ENCODE results near the gene GOLIM4.

The GOLIM4 gene

DNA sequence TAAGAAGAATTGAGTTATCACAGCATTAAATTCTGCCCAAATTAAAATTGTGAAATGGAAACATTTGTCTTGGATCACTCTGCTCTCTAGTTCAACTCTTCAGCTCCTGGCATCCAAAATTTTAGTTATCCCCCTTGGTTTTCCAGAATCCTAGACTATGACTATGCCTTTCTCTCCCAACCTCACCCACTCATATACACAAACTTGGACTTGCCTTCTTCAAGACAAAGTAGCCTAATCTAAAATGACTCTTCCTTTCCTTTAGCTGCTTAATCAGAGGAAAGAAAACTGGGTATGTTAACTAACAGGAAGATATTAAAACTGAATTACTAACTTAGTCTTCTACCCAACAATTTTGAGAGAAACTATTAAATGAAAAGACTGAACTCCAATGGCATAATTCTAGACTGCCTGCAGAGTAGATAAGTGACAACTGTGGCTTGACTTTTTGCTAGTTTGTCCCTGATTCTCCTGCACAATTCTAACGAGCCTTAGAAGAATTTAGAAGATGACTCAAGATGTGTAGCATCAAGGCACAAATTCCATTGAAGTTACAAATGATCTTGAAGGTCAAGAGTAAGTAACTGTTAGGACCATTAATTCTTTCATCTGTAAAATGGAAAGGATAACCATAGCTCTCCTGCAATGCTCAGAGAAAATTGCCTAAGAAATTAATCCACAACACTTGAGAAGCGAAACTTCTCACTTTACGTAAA, 5.2 kb upstream of the GOLIM4 start:
- DNase-seq (ENCODE audit: low read depth in 2 of 2) = no peak

DNA sequence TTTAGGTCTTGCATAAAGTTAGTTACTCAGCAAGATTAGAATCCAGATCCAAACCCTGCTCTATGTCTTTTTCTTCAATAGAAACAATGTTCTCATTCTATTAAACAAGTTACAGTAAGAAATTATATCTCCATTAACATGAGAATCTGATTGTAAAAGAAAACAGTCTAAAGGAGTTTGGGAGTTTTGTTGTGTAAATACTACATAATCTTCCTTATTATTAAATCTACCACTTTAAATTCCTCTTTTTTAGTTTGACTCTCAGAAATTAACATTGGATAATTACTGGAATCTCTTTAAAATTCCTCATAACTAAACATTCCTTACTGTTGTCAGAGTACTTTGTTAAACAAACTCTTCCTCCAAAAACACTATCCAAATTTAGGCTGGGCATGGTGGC, 1.7 kb upstream of the GOLIM4 start:
- DNase-seq (ENCODE audit: low read depth in 2 of 2) = no peak

DNA sequence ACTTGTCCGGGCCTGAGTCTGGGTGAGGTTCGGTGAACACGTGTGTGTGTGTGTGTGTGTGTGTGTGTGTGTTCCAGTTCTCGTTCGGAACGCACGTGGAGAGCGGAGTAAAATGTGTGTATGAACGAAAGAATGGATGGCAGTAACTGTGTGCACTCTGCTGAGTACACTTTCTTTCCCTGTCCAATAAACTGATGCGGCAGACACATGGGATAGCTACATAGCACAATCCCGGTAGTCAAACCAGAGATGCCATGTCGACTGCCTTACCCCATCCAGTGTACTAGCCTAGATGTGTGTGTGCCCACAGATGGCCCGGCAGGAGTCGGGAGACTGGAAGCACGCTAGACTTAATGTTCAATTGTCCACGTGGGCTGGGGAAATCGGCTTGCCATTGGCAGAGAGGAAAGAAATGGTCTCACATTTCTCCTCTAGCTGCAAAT, 507 bp upstream of the GOLIM4 start:
- peak; percentile 75 to 77 for DNase-seq (ENCODE audit: low read depth in 2 of 2)

DNA sequence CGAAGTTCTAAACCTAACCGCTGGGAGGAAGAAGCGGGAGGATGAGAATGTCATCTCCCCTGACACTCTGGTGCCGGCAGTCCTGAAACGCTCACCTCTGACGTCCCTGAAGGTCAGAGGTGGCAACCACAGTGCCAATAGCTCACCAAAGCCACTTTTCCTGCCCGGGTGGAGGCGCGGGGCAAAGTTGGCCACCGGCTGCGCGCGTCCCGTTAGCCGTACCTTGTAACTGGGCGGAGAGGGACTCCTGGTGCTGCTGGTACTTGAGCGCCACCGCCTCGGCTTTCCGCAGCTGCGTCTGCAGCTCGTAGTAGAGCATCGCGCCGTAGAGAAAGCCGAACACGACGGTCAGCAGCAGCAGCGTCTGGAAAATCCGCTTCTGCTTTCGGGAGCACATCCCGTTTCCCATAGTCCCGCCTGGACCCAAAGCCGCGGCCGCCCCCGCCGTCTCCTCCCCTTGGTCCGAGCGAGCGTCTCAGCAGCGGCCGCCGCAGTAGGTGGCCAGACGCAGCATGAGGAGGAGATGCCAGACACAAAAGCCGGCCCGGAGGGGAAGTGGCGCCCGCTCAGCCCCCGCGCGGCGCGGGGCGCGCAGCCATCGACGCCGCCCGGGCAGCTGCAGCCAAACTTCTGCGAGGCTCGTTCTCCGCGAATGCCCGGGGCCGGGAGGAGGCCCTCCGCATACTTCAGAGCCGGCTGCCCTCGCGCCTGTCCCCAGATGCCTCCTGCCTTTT, 680 bp downstream of the GOLIM4 start:
- peak; percentile 15 to 28 for DNase-seq (ENCODE audit: low read depth in 2 of 2)

DNA sequence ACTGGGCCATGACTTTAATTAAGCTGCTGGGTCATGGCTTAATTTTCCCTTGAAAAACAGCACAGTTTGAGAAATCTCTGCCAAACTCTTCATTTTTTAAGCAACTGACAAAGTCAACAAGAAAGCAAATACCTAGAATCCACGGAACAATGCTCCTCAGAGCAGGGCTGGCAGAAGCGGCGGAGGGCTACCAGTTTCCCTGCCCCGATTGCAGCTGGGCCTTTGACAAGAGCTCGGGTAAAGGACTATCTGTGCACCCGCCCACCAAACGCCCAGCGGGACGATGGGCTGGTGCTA, 1.2 kb downstream of the GOLIM4 start:
- DNase-seq (ENCODE audit: low read depth in 2 of 2) = no peak

DNA sequence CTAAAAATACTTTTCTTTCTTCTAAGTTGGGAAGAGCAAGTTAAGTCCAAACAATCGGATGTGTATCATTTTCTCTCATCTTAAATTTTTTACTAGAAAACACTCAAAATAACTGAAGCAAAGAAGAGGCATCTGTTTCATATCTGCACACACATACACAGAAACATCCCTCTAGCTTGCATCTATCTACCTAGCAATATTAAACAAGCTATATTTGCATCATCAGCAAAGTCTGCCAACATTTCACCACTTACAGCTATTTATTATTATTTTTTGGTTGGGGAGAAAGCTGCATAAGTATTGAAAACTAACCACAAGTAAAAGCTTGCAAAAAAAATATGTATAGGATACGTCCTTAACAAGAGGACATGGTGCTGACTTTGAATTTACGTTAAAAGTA, 1.9 kb downstream of the GOLIM4 start:
- no peak for DNase-seq (ENCODE audit: low read depth in 2 of 2)

DNA sequence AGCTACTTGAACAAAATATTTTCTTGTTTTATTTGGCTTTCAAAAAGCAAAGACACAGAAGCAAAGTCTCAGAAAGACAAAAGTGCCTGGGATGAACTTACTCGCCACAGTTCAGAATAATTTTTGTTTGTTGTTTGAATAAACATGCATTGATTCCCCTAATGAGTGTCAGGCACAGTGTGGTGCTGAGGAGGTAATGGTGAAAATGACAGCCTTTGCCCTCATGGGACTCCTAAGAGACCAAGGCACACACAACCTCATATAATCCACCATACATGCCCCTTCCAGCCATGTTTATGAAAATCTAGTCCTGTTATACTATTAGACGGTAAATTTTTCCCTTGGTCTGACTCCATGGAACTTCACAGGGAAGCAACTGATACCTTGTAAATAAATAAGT, 2.5 kb downstream of the GOLIM4 start:
- DNase-seq (ENCODE audit: low read depth in 2 of 2) = no peak

DNA sequence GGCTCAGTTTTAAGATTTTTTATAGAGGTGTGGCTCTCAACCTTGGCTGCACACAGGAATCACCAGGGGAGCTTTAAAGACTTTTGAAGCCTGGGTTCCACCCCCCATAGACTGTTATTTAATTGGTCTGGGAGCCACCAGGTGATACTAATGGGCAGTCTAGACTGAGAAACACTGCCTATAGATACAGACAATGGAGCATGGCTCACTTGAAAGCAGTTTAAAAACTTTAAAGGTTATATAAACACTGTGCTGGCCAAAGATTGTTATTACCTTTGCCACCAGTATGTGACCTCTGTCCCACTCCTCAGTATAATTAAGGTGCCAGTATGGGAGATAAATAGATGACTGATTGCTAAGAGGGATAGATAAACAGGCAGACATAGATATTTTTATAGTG, 3.8 kb downstream of the GOLIM4 start:
- DNase-seq (ENCODE audit: low read depth in 2 of 2) = no peak

DNA sequence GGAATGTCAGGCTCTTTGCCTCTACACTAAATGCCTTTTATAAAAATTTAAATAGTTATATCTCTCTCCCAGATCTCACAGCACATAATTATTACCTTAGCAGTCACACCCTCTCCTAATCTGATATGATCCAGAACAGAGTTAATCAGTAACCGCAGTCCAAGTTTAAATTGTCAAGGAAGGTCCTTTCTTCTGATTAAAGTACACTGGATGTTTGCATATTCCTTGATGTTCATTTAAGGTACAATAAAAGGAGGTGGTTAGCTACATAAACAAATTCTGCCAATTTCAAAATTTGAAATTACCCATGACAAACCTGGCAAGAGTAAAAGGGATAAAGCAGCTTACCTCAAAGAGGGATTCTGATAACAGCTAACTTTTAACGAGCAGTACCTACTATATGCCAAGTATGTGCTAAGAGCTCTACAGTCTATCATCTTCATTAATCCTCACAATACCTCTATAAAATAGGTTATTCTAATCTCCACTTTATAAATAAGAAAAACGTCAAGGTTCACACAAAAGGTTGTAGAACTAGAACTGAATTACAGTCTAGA, 4.3 kb downstream of the GOLIM4 start:
- no peak for DNase-seq (ENCODE audit: low read depth in 2 of 2)

DNA sequence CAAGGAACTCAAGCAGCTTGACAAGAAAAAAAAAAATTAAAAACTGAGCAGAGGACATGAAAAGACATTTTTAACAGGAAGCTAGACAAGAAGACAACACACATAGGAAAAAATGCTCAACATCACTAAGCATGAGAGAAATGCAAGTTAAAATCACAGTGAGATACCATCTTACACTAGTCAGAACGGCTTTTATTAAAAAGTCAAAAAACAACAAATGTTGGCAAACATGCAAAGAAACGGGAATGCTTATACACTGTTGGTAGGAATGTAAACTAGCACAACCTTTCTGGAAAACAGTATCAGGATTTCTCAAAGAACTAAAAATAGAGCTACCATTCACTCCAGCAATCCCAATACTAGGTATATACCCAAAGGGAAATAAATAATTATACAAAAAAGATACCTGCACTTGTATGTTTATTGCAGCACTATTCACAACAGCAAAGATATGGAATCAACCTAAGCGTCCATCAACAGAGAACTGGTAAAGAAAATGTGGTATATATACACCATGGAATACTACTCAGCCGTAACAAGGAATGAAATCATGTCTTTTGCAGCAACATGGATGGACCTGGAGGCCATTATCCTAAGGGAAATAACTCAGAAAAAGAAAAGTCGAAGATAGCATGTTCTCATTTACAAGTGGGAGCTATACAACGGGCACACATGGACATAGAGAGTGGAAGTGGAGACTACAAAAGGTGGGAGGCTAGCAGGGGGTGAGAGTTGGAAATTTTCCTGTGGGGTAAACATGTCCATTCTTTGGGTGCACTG, 5.2 kb downstream of the GOLIM4 start:
- no peak for DNase-seq (ENCODE audit: low read depth in 2 of 2)

DNA sequence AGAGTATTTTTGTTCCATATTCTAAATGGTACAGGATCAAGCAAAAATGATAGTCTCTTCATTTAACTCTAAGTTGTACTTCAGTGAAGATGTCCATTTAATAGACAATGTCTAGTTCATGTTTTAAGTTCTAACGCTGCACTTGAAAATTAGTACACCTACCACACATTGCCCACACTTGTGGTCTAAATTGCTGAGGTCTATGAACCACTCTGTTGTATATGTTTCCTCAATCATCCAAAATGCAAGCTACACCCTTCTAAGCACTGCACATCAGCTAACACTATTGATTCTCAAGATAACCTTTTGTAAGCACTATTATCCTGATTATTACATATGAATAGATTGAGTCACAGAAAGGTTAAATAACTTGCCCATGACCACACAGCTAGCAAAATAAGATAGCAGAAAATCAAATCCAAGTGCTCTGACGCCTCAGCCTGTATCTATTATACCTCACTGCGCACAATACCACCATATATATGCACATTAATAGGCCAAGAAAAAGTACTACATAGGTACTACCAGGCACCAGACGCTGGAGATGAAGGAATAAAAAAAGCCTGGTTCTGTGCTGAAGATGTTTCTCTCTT, 6.4 kb downstream of the GOLIM4 start:
- DNase-seq (ENCODE audit: low read depth in 2 of 2) = no peak

DNA sequence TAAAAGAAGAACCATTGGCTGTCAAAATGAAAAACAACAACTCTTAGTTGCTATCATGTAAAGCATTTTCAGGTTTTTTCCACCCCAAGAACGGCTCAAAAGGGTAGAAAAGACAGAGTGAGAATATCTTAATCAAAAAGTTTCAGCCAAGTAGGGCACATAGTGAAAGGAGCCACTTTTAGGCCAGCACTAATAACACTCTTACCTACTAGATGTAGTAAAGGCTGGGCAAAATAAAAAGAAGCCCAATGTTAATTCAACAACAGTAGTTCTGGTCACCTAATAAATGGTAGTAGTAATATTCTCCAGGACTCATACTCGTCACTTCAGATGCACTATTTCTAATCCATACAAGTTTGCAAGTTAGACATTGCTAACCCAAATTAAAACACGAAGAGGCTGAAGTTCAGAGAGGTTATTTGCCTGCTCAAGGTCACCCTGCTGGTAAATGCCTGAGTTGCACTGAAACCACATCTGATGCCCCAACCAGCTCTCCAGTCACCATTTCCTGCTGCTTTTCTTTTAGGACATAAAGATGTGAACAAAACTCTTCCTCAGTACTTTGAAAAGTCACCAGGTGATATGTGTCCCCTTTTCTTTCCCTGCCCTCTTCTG, 7.5 kb downstream of the GOLIM4 start:
- no peak for DNase-seq (ENCODE audit: low read depth in 2 of 2)

DNA sequence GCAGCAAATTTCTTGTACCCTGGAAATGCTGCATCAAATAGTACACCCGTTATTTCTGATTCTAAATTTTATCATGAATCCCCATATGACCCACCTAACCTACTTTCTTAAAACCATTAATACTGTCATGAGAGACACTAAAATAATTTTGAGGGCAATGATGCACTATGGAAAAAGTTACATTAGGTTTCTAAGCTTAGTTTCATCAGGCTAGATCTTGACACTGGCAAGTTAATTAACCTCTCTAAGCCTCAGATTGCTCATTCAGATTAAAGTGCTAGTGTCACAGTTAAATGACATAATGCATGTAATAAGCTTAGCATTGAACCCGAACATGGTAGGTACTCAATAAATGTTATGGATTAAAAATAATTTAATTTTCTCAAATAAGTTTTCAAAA, 8.2 kb downstream of the GOLIM4 start:
- DNase-seq (ENCODE audit: low read depth in 2 of 2) = no peak

DNA sequence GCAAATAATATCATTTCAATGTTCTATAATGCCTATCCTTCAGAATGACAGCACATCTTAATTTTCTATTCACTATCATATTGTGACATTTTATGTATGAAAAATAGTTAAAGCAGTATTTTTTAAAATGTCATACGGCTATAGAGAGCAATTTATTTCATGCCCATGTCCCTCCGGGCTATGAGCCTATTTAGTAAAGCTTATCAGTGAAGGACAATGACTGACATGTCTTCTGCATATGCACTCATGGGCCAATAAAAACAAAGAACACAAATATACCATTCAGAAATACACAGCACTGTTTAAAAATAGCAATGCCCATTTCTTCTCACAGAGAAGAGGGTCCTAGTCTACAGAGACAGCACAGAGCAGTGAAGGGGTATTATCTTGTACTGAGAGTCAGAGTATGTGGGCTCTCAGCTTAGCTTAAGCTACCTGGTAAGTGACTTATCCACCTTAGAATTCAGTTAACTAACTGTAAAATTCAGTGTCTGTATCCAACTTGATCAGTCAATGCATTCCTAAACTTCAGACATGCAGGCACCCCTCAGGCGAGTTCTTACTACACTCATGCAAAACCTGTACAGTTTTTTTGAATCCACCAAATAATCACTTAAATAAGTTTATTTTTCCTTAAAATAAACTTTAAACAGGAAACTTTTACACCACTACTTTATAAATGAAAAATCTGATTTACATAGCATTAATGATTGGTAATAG, 9.0 kb downstream of the GOLIM4 start:
- no peak for DNase-seq (ENCODE audit: low read depth in 2 of 2)

DNA sequence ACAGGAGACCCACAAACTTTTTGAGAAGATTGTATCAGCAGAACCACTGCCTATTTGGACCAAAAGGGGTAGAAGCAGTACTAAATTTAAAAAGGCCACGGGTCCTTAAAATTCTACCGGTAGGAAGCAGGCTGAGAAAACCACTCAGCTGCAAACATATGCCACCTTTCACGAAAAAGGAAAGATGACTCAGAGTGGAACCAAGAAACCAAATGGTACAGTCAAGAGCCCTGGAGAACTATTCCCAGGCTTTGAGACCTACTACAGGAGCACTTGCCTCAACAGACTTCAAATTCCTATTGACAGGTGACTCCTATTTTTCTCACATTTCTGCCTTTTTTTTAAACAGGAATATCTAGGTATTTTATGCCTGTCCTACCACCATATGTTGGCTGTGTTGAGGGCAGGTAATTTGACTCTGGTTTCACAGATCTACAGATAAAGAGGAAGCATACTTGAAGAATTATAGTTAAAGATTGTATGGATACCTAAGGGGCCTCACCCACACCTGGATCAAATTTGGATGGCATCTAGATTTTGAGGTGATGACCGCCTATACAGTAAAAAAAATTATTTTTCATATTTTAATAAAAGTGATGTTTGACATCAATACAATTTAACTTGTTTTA, 10.1 kb downstream of the GOLIM4 start:
- no peak for DNase-seq (ENCODE audit: low read depth in 2 of 2)

DNA sequence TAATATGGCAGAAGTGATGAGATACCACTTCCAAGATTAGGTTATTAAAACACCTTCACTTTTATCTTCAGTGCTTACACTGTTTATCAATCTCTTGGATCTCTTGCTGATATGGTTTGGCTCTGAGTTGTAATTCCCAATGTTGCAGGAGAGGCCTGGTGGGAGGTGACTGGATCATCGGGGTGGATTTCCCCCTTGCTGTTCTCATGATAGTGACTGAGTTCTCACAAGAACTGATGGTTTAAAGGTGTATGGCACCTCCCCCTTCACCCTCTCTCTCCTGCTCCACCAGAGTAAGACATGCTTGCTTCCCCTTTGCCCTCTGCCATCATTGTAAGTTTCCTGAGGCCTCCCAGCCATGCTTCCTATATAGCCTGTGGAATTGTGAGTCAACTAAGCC, 11.8 kb downstream of the GOLIM4 start:
- no peak for DNase-seq (ENCODE audit: low read depth in 2 of 2)

DNA sequence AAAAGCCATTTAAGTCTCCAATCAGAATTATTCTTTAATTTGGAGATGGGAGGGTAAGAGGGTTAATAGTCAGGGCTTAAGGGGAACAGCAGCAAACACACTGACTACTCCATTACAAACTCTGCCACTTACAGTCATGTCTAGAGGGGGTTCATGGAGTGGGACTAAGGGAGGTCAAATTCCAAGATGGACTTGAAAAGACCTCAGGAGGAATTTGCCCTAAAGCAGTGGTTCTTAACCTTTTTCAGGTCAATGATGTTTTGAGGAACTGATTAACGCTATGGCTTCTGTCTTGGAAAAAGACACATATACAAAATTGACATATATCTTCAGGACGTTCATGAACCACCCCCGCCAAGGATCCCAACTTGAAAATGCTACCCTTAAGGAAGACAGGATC, 13.9 kb downstream of the GOLIM4 start:
- no peak for DNase-seq (ENCODE audit: low read depth in 2 of 2)

DNA sequence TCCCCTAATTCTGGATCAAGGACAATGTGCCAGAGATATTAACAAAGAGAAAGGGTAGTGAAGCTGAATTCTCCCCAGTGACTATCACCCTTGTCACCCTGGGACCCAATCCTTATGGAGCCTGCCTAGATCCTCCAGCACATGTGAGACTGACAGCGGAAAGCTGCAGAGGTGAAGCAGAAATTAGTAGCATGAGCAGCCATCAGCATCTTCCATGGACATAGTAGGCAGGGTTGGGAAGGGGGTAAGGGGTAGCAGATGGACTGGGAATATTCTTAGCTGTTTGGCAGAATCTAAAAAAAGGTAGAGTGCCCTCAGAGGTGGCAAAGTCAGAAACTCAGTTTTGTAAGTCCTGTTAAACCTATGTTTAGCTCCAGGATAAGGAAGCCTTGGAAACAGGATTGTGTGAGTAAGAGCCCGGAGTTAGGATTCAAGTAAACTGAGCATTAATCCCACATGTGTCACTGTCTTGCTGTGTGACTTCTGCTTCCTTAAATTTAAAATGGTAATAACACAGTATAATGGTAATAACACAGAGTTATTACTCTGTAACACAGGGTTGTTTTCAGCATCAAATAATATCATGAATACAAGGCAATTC, 14.5 kb downstream of the GOLIM4 start:
- DNase-seq (ENCODE audit: low read depth in 2 of 2) = no peak

DNA sequence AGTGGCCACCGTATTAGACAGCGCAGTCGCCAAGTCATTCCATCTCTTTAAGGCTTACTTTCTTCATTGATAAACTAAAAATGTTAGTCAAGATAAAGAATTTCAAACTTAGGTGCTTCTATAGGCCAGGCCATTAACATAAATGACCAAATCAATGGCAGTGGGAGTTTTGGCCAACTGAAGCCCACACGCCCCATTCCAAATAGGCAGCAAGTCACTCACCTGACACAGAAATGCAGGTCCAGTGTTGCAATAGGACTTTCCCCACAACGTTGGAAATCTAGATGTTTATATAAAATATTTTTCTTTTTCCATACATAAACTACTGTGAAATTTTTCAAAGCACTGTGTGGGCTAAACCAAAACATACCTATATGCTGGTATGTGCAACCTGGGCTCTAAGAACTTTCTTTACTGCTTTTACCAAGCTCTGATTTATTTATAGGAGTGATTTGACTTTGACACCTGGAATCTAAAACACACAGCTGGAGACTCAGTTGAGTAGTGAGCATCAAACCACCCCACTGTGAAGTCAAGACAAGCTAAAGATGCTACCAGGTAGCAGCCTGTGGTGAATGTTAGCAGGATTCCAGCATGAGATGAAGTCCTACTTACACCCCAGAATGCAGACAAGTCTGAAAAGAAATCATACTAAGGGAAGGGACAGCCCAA, 15.1 kb downstream of the GOLIM4 start:
- no peak for DNase-seq (ENCODE audit: low read depth in 2 of 2)

DNA sequence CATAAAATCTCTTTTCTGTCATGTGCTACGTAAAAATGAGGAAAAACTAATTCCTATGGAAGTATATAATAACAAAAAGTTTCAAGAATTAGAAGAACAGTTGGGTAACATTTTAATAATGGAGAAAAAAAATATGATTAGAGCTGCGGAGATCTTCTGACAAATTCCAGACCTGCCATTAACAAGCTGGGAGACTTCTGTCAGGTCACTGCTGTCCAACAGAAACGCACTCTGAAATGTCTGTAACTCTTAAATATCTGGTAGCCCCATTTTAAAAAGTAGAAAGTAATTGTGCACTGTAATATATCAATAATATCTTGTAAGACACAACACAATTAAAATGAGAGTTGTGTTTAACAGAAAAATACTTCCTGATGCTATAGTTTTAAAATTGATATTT, 15.7 kb downstream of the GOLIM4 start:
- DNase-seq (ENCODE audit: low read depth in 2 of 2) = no peak

Data from fibroblast of skin of left quadriceps (primary cell).